AML-193 (cell line): ENCODE measurements around the gene MBD1.
"Not testable (repeated sequence)": the region's sequence is repeated elsewhere in the genome, so short reads cannot be mapped to it uniquely, and the experiment has no call there.

Experiments
- DNase-seq, 2 experiments: peaks; one replicate each; lab custom pipeline; 2025; lab: John Stamatoyannopoulos, UW

The MBD1 gene

GRCh38 chr18:50281295-50281971 is at the start of gene MBD1:
Gene MBD1, minus strand, starts transcription at chr18:50281523. Its CDS starts 1,531 bp downstream, at chr18:50279992.
- DNase-seq = peak; percentile 94 to 96

GRCh38 chr18:50330176-50330575 is 48.9 kb upstream of the MBD1 start:
- DNase-seq = no peak

GRCh38 chr18:50327983-50328382 is 46.7 kb upstream of the MBD1 start:
- no peak for DNase-seq

GRCh38 chr18:50320719-50321118 is 39.4 kb upstream of the MBD1 start:
- no peak for DNase-seq

GRCh38 chr18:50315100-50315871 is 34.0 kb upstream of the MBD1 start:
- no peak for DNase-seq

GRCh38 chr18:50313873-50314460 is 32.6 kb upstream of the MBD1 start:
- no peak for DNase-seq

GRCh38 chr18:50313031-50313607 is 31.8 kb upstream of the MBD1 start:
- no peak for DNase-seq

- DNase-seq = no peak
Observed at GRCh38 chr18:50312296-50313030, 31.1 kb upstream of the MBD1 start.

GRCh38 chr18:50311650-50312049 is 30.3 kb upstream of the MBD1 start:
- DNase-seq = peak; percentile 13 to 24

- DNase-seq = no peak
Observed at GRCh38 chr18:50310080-50310479, 28.8 kb upstream of the MBD1 start.

- not testable (repeated sequence) for DNase-seq
Observed at GRCh38 chr18:50308851-50309250, 27.5 kb upstream of the MBD1 start.

- DNase-seq = peak; percentile 99
Observed at GRCh38 chr18:50307738-50308470, 26.6 kb upstream of the MBD1 start.

- no peak for DNase-seq
Observed at GRCh38 chr18:50307400-50307737, 26.0 kb upstream of the MBD1 start.

- DNase-seq = no peak
Observed at GRCh38 chr18:50306944-50307343, 25.6 kb upstream of the MBD1 start.

GRCh38 chr18:50301074-50301473 is 19.8 kb upstream of the MBD1 start:
- no peak for DNase-seq

GRCh38 chr18:50299626-50300388 is 18.5 kb upstream of the MBD1 start:
- no peak for DNase-seq

- DNase-seq = no peak
Observed at GRCh38 chr18:50298443-50299284, 17.3 kb upstream of the MBD1 start.

- DNase-seq = peak; percentile 81 to 85
Observed at GRCh38 chr18:50297621-50298442, 16.5 kb upstream of the MBD1 start.

GRCh38 chr18:50293039-50293438 is 11.7 kb upstream of the MBD1 start:
- DNase-seq = no peak
